Tibial nerve (tissue), 3 donors: ENCODE results near the gene LTBP1.

Experiments
- CTCF ChIP-seq, 5 experiments: fragments of 200-600 bp in 3 of 5; fragments of 450-650 bp in 2 of 5; sonication (generic) in 3 of 5; IDR thresholded peaks; one replicate each; pipeline ENCODE4 v1.5.1; 2016 to 2019; ENCODE audit warnings: antibody characterized with exemption in 5 of 5, mild to moderate bottlenecking in 3 of 5, moderate library complexity in 2 of 5
- POLR2A ChIP-seq, 2 donors: fragments of 450-650 bp; IDR thresholded peaks; one replicate each; pipeline ENCODE4 v1.6.1; 2017; ENCODE audit warnings: antibody characterized with exemption in 2 of 2, mild to moderate bottlenecking in 2 of 2, moderate library complexity in 2 of 2

GRCh38 chr2:32948266-32948665 is 1.5 kb downstream of the LTBP1 start:
- TF ChIP-seq CTCF (IDR thresholded peaks at IDR 0.05) (no peak), POLR2A (IDR thresholded peaks at IDR 0.05) (no peak)
